HG03139 (cell line): ENCODE measurements around the gene ATM.
"Not testable (repeated sequence)": the region's sequence is repeated elsewhere in the genome, so short reads cannot be mapped to it uniquely, and the experiment has no call there.

ENCODE experiments used
- ATAC-seq: cut with Tn5 transposase; IDR thresholded peaks from one replicate; pipeline ENCODE4 v1.9.1; 2021; ENCODE audit not compliant: unreplicated experiment

Gene ATM

GRCh38 chr11:108269583-108269982 is 46.7 kb downstream of the ATM start:
- ATAC-seq = no peak

- ATAC-seq = not testable (repeated sequence)
Measured at GRCh38 chr11:108276985-108277616, 54.2 kb downstream of the ATM start.

- no peak for ATAC-seq
Measured at GRCh38 chr11:108278546-108278945, 55.7 kb downstream of the ATM start.

GRCh38 chr11:108278954-108279353 is 56.1 kb downstream of the ATM start:
- no peak for ATAC-seq

- no peak for ATAC-seq
Measured at GRCh38 chr11:108286370-108286769, 63.5 kb downstream of the ATM start.

GRCh38 chr11:108286956-108287355 is 64.1 kb downstream of the ATM start:
- no peak for ATAC-seq

GRCh38 chr11:108289066-108289465 is 66.2 kb downstream of the ATM start:
- ATAC-seq = not testable (repeated sequence)

- no peak for ATAC-seq
Measured at GRCh38 chr11:108289699-108290098, 66.8 kb downstream of the ATM start.

- no peak for ATAC-seq
Measured at GRCh38 chr11:108293229-108293628, 70.4 kb downstream of the ATM start.

- ATAC-seq = peak; percentile 81
Measured at GRCh38 chr11:108302121-108302785, 79.4 kb downstream of the ATM start.

- ATAC-seq = no peak
Measured at GRCh38 chr11:108307751-108308150, 84.9 kb downstream of the ATM start.

GRCh38 chr11:108313444-108313843 is 90.6 kb downstream of the ATM start:
- no peak for ATAC-seq

- ATAC-seq = no peak
Measured at GRCh38 chr11:108316061-108316460, 93.2 kb downstream of the ATM start.

GRCh38 chr11:108319541-108320145 is 96.8 kb downstream of the ATM start:
- no peak for ATAC-seq

GRCh38 chr11:108322666-108323065 is 99.8 kb downstream of the ATM start:
- no peak for ATAC-seq

- ATAC-seq = no peak
Measured at GRCh38 chr11:108324587-108324986, 101.7 kb downstream of the ATM start.

GRCh38 chr11:108333403-108333899 is 110.6 kb downstream of the ATM start:
- ATAC-seq = no peak

GRCh38 chr11:108338750-108339149 is 115.9 kb downstream of the ATM start:
- no peak for ATAC-seq

- no peak for ATAC-seq
Measured at GRCh38 chr11:108340973-108341372, 118.1 kb downstream of the ATM start.

GRCh38 chr11:108341654-108342053 is 118.8 kb downstream of the ATM start:
- ATAC-seq = no peak

- no peak for ATAC-seq
Measured at GRCh38 chr11:108343714-108344113, 120.8 kb downstream of the ATM start.

GRCh38 chr11:108345767-108346166 is 122.9 kb downstream of the ATM start:
- ATAC-seq = no peak
